Uterus (tissue), 2 donors: Measurements from ENCODE around the gene RARB.

ENCODE experiments used
- CTCF ChIP-seq, 4 experiments: fragments of 200-600 bp in 2 of 4; fragments of 450-650 bp in 2 of 4; sonication (generic) in 2 of 4; IDR thresholded peaks; one replicate each; pipeline ENCODE4 v1.5.1; 2016 to 2019; ENCODE audit warnings: antibody characterized with exemption in 4 of 4, mild to moderate bottlenecking in 2 of 4, moderate library complexity in 1 of 4
- POLR2A ChIP-seq, 2 donors: fragments of 450-650 bp; IDR thresholded peaks; one replicate each; pipeline ENCODE4 v1.6.1; 2016; ENCODE audit warnings: antibody characterized with exemption in 2 of 2, mild to moderate bottlenecking in 1 of 2, moderate library complexity in 1 of 2

GRCh38 chr3:25429361-25430286 is 1.6 kb downstream of the RARB start:
- no peak for TF ChIP-seq CTCF (IDR thresholded peaks at IDR 0.05)
- no peak for TF ChIP-seq POLR2A (IDR thresholded peaks at IDR 0.05)
